ENCODE results near the gene DYRK2. TPM values are rescaled to one million over a fixed set of nuclear protein-coding genes. Genes with fewer than 3 reads are reported as not detected.

DYRK2 gene
- total RNA-seq, 1 donor from 2014 or later: 50.7 TPM

GRCh38 chr12:67637718-67638117, 10.8 kb upstream of the DYRK2 start:
- Histone ChIP-seq H3K4me3 (ENCODE audit: insufficient read depth, low read depth, low read length) (no peak overlapping the region), H3K9me3 (ENCODE audit: insufficient read depth, low read depth, low read length) (no peaks in the 10 kb centered on the region), H3K27me3 (ENCODE audit: insufficient read depth, low read length) (no peaks in the 10 kb centered on the region), H3K79me2 (ENCODE audit: insufficient read depth, low read length) (no peaks in the 10 kb centered on the region), H3K4me1 (ENCODE audit: insufficient read depth, low read length) (no peaks in the 10 kb centered on the region), H4K20me1 (ENCODE audit: insufficient read depth, low read length) (no peaks in the 10 kb centered on the region), H3K27ac (ENCODE audit: low read depth, low read length) (no peak overlapping the region), H3K9ac (ENCODE audit: low read length) (no peak overlapping the region), H3K36me3 (ENCODE audit: insufficient read depth, low read length) (no peaks in the 10 kb centered on the region), H3K4me2 (ENCODE audit: low read length) (no peak overlapping the region), H2AFZ (ENCODE audit: low read depth, low read length) (no peak overlapping the region)
- FAIRE-seq (no peak), DNase-seq (ENCODE audit: low read depth) (no peak)
- H3K4me1 Mint-ChIP-seq (ENCODE audit: low read depth, unreplicated experiment): peaks cover 5% of the 10 kb centered on the region
- H3K27ac Mint-ChIP-seq (ENCODE audit: unreplicated experiment): no peak overlapping the region
- no peak overlapping the region for H3K4me3 Mint-ChIP-seq (ENCODE audit: unreplicated experiment)
- H3K27me3 Mint-ChIP-seq (ENCODE audit: low read depth, unreplicated experiment): peaks cover 15% of the 10 kb centered on the region
- TF ChIP-seq EZH2 (IDR thresholded peaks at IDR 0.05; ENCODE audit: insufficient read depth, low read length): no peak
- TF ChIP-seq CTCF (IDR thresholded peaks at IDR 0.05; ENCODE audit: insufficient read depth, low read depth, low read length): no peak
- no peaks in the 10 kb centered on the region for H3K36me3 Mint-ChIP-seq (ENCODE audit: low read depth, unreplicated experiment)
- H3K9me3 Mint-ChIP-seq (ENCODE audit: unreplicated experiment): no peaks in the 10 kb centered on the region

GRCh38 chr12:67638694-67639093, 9.9 kb upstream of the DYRK2 start:
- DNase-seq (ENCODE audit: low read depth): no peak
- H3K79me2 ChIP-seq (ENCODE audit: insufficient read depth, low read length): no peaks in the 10 kb centered on the region
- Mint-ChIP-seq H3K4me3 (ENCODE audit: unreplicated experiment) (no peak overlapping the region), H3K36me3 (ENCODE audit: low read depth, unreplicated experiment) (no peaks in the 10 kb centered on the region), H3K4me1 (ENCODE audit: low read depth, unreplicated experiment) (peaks cover 5% of the 10 kb centered on the region), H3K27ac (ENCODE audit: unreplicated experiment) (no peak overlapping the region), H3K9me3 (ENCODE audit: unreplicated experiment) (no peaks in the 10 kb centered on the region), H3K27me3 (ENCODE audit: low read depth, unreplicated experiment) (peaks cover 18% of the 10 kb centered on the region)
- no peak for FAIRE-seq
- no peak overlapping the region for H3K27ac ChIP-seq (ENCODE audit: low read depth, low read length)
- H2AFZ ChIP-seq (ENCODE audit: low read depth, low read length): no peak overlapping the region
- H3K4me3 ChIP-seq (ENCODE audit: insufficient read depth, low read depth, low read length): no peak overlapping the region
- no peak overlapping the region for H3K4me2 ChIP-seq (ENCODE audit: low read length)
- TF ChIP-seq EZH2 (IDR thresholded peaks at IDR 0.05; ENCODE audit: insufficient read depth, low read length) (no peak), CTCF (IDR thresholded peaks at IDR 0.05; ENCODE audit: insufficient read depth, low read depth, low read length) (no peak)
- no peaks in the 10 kb centered on the region for H3K4me1 ChIP-seq (ENCODE audit: insufficient read depth, low read length)
- no peaks in the 10 kb centered on the region for H3K9me3 ChIP-seq (ENCODE audit: insufficient read depth, low read depth, low read length)
- H3K27me3 ChIP-seq (ENCODE audit: insufficient read depth, low read length): no peaks in the 10 kb centered on the region
- no peaks in the 10 kb centered on the region for H4K20me1 ChIP-seq (ENCODE audit: insufficient read depth, low read length)
- H3K36me3 ChIP-seq (ENCODE audit: insufficient read depth, low read length): no peaks in the 10 kb centered on the region
- no peak overlapping the region for H3K9ac ChIP-seq (ENCODE audit: low read length)

GRCh38 chr12:67640863-67641262, 7.7 kb upstream of the DYRK2 start:
- no peak overlapping the region for H3K4me3 ChIP-seq (ENCODE audit: insufficient read depth, low read depth, low read length)
- TF ChIP-seq EZH2 (IDR thresholded peaks at IDR 0.05; ENCODE audit: insufficient read depth, low read length) (no peak), CTCF (IDR thresholded peaks at IDR 0.05; ENCODE audit: insufficient read depth, low read depth, low read length) (no peak)
- DNase-seq (ENCODE audit: low read depth) (no peak), FAIRE-seq (no peak)
- H3K36me3 Mint-ChIP-seq (ENCODE audit: low read depth, unreplicated experiment): no peaks in the 10 kb centered on the region
- no peak overlapping the region for H3K9ac ChIP-seq (ENCODE audit: low read length)
- H4K20me1 ChIP-seq (ENCODE audit: insufficient read depth, low read length): no peaks in the 10 kb centered on the region
- no peak overlapping the region for H3K27ac Mint-ChIP-seq (ENCODE audit: unreplicated experiment)
- peaks cover 3% of the 10 kb centered on the region for H3K4me1 Mint-ChIP-seq (ENCODE audit: low read depth, unreplicated experiment)
- H3K27ac ChIP-seq (ENCODE audit: low read depth, low read length): no peak overlapping the region
- no peaks in the 10 kb centered on the region for H3K36me3 ChIP-seq (ENCODE audit: insufficient read depth, low read length)
- H3K4me2 ChIP-seq (ENCODE audit: low read length): no peak overlapping the region
- H3K27me3 ChIP-seq (ENCODE audit: insufficient read depth, low read length): no peaks in the 10 kb centered on the region
- no peaks in the 10 kb centered on the region for H3K9me3 Mint-ChIP-seq (ENCODE audit: unreplicated experiment)
- H3K4me1 ChIP-seq (ENCODE audit: insufficient read depth, low read length): no peaks in the 10 kb centered on the region
- H2AFZ ChIP-seq (ENCODE audit: low read depth, low read length): no peak overlapping the region
- no peaks in the 10 kb centered on the region for H3K9me3 ChIP-seq (ENCODE audit: insufficient read depth, low read depth, low read length)
- H3K79me2 ChIP-seq (ENCODE audit: insufficient read depth, low read length): no peaks in the 10 kb centered on the region
- peaks cover 18% of the 10 kb centered on the region for H3K27me3 Mint-ChIP-seq (ENCODE audit: low read depth, unreplicated experiment)
- no peak overlapping the region for H3K4me3 Mint-ChIP-seq (ENCODE audit: unreplicated experiment)
